Urinary bladder (tissue), 4 donors: ENCODE results near the gene RPLP2. TPM values are rescaled to one million over a fixed set of nuclear protein-coding genes. Genes with fewer than 3 reads are reported as not detected.

Experiments used
- DNase-seq: peaks from one replicate; pipeline ENCODE4 v3.0.0-alpha.2; 2015; ENCODE audit errors: extremely low spot score
- H3K27ac ChIP-seq: one replicate; pipeline ENCODE4 v1.5.1; 2013; ENCODE audit warnings: low read depth, mild to moderate bottlenecking, moderate library complexity
- H3K36me3 ChIP-seq: one replicate; pipeline ENCODE4 v1.6.1; 2013; ENCODE audit warnings: mild to moderate bottlenecking, moderate library complexity; ENCODE audit not compliant: insufficient read depth
- H3K4me1 ChIP-seq: one replicate; pipeline ENCODE4 v1.6.1; 2013; ENCODE audit warnings: mild to moderate bottlenecking, moderate library complexity; ENCODE audit not compliant: insufficient read depth
- H3K4me3 ChIP-seq: one replicate; pipeline ENCODE4 v1.5.1; 2013; ENCODE audit warnings: low read depth, low read length
- WGBS: extraction: QIAGEN DNeasy Blood & Tissue Kit; methylation state at CpG from one replicate; pipeline ENCODE4 v1.1.7; 2013; 5-methylcytosine and 5-hydroxymethylcytosine counted together
- polyA plus RNA-seq: library from polyadenylated mRNA; stranded (reverse); fragments of 200-250 nt; gene quantifications from one replicate; pipeline ENCODE4 v1.2.3, GENCODE V29; 2013
- total RNA-seq: library from RNA; depleted of rRNA; stranded (reverse); fragments of >200 nt; gene quantifications from one replicate; pipeline ENCODE4 v1.2.3, GENCODE V29; 2014
- donor health status: healthy with polysubstance abuse.
- donor health status: healthy.

The RPLP2 gene
- total and polyA plus RNA-seq, 2 donors, result 189 to 1,859 TPM

DNA sequence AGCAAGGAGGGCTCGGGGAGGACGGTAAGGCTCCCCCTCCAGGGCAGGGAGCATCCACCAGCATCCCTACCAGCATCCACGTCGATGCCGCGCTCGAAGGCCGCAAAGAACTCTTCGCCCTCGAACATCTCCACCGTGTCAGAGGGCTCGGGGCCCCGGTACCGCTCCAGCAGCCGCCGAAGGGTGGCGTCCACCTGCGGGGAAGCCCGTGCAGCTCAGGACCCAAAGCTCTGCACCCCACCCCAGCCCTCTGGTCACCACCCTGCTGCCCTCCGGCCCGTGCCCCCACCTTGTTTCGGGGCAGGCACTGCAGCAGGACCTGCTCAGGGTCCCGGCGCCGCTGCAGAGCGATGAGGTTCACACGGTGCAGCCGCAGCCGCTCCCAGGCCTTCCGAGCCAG is 9.3 kb upstream of the RPLP2 start:
- Histone ChIP-seq H3K27ac (no peak overlapping the region), H3K4me1 (peaks cover 3% of the 10 kb centered on the region), H3K4me3 (no peak overlapping the region), H3K36me3 (no peaks in the 10 kb centered on the region)
- no peak for DNase-seq
- WGBS, result 92% methylated on average over 30 of the region's 30 CpGs

DNA sequence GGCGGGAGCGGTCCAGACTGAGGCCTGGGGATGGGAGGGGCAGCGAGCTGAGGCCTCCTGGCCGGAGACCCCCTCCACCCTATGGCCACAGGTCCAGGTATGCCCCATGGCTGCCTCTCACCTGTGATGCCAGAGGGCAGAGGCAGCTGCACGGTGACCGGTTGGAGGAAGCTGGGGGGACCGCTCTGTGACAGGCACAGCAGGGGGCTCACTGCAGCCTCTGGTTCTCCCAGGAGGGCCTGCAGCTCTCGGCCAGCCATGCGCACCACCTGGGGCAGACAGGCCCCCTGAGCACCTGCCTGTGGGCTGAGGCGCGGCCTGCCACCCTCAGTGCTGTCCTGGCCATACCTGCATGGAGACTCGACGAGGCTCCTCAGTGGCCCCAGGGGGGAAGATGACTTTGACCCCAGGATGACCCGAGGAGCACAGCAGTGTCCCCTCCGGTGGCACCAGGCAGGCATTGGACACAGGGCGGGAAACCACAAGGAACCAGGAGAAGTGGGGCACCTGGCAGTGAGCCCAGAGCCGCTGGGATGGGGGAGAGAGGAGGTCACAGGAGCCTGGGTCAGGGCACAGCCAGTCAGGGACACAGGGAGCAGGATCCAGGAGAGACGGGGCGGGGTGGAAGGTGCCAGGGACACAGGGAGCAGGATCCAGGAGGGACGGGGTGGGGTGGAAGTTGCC is 8.5 kb upstream of the RPLP2 start:
- DNase-seq, result no peak
- peaks cover 3% of the 10 kb centered on the region for H3K4me1 ChIP-seq
- no peaks in the 10 kb centered on the region for H3K36me3 ChIP-seq
- WGBS, result 91% methylated on average over 20 of the region's 20 CpGs
- H3K4me3 ChIP-seq, result no peak overlapping the region
- H3K27ac ChIP-seq, result no peak overlapping the region

DNA sequence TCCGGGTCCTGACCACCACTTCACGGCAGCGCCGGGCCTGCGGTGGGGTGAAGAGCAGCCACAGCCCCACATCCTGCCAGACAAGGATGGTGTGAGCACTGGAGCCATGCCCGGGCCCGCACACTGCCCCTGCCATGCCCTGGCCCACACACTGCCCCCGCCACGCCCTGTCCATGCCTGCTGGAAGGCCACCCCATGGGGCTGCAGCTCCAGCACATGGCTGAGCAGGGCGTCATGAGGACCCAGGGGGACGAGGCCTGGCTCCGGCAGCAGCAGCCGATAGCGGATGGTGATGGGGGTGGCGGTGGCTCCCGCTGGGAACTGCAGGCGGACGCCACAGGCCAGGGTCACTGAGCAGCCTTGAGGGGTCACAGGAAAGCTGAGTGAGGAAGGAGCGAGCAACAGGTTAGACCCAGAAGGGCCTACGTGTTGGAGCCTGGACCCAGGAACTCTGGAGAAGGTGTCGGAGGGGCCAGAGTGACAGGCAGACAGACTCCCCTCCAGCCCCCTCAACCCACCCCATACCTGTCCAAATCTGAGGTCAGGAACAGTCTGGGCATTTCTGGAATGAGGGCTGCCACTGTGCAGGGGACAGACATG is 7.6 kb upstream of the RPLP2 start:
- DNase-seq, result no peak
- H3K27ac ChIP-seq, result no peak overlapping the region
- no peaks in the 10 kb centered on the region for H3K36me3 ChIP-seq
- H3K4me1 ChIP-seq, result peaks cover 3% of the 10 kb centered on the region
- H3K4me3 ChIP-seq, result no peak overlapping the region
- 96% methylated on average over 21 of the region's 21 CpGs for WGBS

DNA sequence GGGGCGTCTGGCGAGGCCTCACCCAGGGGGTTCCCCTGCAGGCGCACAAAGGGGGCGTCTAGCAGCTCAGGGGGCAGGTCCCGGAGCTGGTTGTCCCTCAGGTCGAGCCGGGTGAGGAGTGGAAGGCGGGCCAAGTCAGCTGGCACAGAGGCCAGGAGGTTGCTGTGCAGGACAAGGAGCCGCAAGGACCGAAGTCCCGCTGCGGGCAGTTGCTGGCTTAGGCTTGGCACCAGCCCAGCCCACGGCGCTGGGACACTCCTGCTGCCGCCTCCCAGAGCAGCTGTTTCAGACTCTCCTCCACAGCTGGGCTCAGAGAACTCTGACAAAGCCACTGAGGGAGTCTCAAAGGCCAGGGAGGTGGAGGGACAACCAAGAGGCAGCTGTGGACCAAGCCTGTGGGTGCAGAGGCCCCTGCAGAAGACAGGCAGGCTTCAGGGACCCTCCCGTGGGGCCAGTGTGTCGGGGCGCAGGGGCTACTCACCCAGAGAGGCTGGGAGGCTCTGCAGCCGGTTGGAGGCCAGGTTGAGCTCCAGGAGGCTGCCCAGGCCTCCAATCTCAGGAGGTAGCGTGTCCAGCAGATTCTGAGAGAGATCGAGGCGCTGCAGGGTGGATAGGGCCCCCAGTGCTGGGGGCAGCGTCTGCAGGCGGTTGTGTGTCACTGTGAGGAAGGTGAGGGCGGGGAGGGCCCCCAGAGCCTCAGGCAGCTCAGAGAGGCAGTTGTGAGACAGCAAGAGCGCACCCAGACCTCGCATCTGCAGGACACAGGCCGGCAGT is 6.9 kb upstream of the RPLP2 start:
- 91% methylated on average over 28 of the region's 28 CpGs for WGBS
- Histone ChIP-seq H3K4me3 (no peak overlapping the region), H3K27ac (no peak overlapping the region), H3K4me1 (peaks cover 3% of the 10 kb centered on the region), H3K36me3 (no peaks in the 10 kb centered on the region)
- DNase-seq, result no peak

DNA sequence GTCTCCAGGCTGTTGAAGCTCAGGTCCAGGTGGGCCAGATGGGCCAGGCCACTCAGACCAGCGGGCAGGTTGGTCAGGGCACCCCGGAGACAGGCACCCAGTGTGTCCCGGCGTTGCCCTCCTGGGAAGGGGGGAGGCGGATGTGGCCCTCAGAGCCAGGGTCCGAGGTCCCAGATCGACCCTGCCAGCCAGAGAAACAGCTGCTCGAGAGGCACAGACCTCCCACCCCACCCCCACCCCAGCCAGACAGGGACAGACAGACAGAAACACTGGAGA is 6.4 kb upstream of the RPLP2 start:
- H3K36me3 ChIP-seq, result no peaks in the 10 kb centered on the region
- H3K4me3 ChIP-seq, result no peak overlapping the region
- H3K4me1 ChIP-seq, result peaks cover 4% of the 10 kb centered on the region
- no peak overlapping the region for H3K27ac ChIP-seq
- WGBS, result 84% methylated on average over 8 of the region's 8 CpGs
- no peak for DNase-seq

DNA sequence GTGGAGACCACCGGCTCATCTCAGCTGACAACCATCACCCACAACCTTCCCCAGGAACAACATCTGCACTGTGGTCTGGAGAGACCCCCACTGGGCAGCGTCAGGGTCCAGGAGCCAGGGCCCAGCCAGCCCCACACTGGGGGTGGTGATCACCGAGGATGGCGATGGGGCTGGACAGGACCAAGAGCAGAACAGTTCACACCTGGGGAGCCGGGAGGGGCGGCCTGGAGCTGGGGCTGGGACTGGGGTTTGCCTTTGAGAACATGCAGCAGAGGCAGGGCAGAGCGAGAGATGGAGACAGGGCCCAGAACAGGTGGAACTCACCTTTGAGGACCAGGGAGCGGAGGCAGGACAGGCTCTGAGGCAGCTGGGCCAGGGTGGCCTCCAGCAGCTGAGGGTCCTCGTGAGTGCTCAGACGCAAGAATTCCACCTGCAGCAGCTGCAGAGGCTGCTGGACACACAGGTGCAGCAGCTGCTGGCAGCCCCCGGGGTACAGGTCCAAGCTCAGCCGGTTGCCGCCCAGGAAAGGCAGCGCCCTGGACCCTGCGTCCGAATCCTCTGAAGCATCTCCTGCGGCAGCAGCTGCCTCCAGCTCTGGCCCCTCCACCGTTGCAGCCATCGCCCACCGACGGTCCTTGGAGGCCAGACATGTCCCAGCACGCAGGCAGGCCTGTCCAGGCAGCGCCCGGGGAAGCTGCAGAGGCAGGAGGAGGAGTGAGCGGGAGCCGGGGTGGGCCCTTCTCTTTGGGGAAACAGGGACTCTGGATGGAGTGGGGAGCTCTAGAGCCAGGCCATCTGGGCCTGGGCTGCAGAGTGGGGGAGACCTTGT is 5.8 kb upstream of the RPLP2 start:
- DNase-seq, result no peak
- Histone ChIP-seq H3K27ac (no peak overlapping the region), H3K4me1 (peaks cover 6% of the 10 kb centered on the region), H3K4me3 (no peak overlapping the region), H3K36me3 (no peaks in the 10 kb centered on the region)
- 46% methylated on average over 26 of the region's 26 CpGs for WGBS

DNA sequence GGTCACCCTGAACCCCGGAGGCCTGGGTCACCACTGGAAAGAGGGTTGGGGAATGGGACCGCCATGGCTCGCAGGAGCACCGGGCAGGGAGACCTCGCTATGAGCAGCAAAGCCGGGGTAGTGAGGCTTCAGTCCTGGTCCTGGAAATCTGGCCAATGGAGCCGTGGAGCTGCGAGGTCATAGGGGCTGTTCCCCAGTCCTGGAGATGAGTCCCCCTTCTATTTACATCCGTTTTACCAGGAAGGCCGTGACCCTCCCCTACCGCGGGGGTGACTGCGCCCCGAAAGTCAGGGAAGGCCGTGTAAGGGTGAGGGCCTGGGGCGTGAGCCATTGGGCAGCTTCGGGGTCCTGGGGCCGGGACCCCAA is 5.2 kb upstream of the RPLP2 start:
- 5% methylated on average over 18 of the region's 18 CpGs for WGBS
- Histone ChIP-seq H3K36me3 (no peaks in the 10 kb centered on the region), H3K4me3 (peak overlapping the region; percentile 58), H3K27ac (no peak overlapping the region), H3K4me1 (peaks cover 6% of the 10 kb centered on the region)
- DNase-seq, result no peak

DNA sequence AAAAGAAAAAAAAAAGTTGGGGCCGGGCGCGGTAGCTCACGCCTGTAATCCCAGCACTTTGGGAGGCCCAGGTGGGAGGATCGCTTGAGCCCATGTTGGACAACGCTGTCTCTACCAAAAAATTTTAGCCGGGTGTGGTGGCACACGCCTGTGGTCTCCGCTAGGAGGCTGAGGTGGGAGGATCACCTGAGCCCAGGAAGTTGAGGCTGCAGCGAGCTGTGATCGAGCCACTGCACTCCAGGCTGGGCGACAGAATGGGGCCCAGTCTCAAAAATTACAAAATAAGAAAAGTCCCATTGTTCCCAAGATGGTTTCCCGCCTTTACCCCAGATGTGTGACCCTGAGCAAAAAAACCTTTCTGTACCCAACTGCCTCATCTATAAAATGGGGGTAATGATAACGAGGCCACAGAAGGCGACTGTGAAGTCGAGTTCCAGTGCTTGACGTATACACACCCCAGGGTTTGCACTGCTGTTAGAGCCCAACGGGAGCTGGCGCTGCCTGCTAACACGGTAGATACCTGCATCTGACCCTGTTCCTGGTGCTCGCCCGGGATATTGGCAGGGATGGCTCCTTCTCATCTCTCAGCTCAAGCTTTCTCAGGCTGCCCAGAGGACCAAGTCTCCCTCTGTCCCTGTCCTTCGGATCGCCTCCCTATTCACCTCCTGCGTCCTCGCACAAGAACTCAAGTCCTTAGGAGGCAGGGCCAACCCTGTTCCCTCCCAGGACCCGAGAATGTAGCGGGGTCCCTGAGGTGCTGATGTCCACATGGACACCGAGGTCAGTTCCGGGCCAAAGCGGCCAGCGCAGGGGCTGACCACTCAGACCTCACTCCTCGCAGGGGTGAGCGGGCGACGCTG is 1.1 kb upstream of the RPLP2 start:
- Histone ChIP-seq H3K36me3 (no peaks in the 10 kb centered on the region), H3K4me3 (peak overlapping the region; percentile 86), H3K4me1 (peaks cover 6% of the 10 kb centered on the region), H3K27ac (peak overlapping the region; percentile 97)
- no peak for DNase-seq
- WGBS, result 31% methylated on average over 36 of the region's 36 CpGs

DNA sequence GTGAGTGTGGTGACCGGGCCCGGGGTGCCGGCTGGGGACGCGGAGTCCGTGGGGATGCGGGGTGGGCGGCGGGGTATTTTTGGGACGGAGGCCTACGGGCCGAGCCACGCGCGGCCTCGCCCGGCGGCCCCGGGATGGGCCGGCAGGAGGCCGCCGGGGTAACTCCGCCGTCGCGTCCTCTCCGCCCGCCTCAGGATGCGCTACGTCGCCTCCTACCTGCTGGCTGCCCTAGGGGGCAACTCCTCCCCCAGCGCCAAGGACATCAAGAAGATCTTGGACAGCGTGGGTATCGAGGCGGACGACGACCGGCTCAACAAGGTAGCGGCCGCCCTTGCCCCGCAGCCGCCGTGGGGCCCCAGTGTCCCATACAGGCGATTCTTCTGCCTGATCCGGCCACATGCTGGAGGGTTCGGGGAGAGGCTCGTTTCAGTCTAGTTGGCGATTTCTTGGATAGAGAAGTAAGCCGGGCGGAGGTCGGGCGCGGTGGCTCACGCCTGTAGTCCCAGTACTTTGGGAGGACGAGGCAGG is 337 bp downstream of the RPLP2 start:
- Histone ChIP-seq H3K4me3 (peak overlapping the region; percentile 86), H3K27ac (peak overlapping the region; percentile 54), H3K36me3 (no peaks in the 10 kb centered on the region), H3K4me1 (peaks cover 3% of the 10 kb centered on the region)
- under 1% methylated on average over 55 of the region's 55 CpGs for WGBS
- no peak for DNase-seq

DNA sequence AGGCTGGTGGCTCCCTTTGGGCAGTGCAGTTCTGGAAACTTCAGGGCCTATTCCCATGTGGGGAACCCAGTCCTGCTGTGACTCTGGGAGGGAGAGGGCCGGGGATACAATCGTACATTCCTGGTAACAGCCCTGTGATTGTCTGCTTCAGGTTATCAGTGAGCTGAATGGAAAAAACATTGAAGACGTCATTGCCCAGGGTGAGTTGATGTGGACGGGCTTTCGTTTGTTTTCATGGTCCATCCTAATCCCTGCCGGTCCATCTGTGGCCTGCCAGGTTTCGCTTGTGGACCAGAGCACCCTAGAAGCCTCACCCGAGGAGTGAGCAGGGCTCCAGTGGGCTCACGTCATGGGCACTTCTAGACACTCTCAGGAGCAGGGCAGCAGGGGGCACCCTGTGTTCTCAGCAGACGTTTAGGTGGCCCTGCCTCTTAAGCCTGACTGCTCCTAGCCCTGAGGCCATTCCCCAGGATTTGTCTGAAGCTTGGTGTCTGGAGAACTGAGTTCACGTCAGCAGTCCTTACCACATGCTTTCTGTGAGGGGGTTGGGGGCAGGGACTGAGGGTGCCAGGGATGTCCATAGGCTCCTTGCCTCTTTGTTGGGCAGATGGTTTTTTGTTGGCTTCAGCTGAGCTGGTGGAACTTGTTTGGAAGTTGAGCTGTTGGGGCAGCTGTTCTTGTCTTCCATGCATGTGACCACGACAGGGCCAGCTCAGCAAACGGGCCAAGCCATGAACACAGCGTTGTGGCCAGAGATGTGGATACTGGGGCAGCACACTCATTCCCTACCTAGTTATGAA is 1.9 kb downstream of the RPLP2 start:
- WGBS, result 69% methylated on average over 14 of the region's 14 CpGs
- Histone ChIP-seq H3K4me3 (no peak overlapping the region), H3K27ac (no peak overlapping the region), H3K4me1 (peaks cover 3% of the 10 kb centered on the region), H3K36me3 (no peaks in the 10 kb centered on the region)
- no peak for DNase-seq

DNA sequence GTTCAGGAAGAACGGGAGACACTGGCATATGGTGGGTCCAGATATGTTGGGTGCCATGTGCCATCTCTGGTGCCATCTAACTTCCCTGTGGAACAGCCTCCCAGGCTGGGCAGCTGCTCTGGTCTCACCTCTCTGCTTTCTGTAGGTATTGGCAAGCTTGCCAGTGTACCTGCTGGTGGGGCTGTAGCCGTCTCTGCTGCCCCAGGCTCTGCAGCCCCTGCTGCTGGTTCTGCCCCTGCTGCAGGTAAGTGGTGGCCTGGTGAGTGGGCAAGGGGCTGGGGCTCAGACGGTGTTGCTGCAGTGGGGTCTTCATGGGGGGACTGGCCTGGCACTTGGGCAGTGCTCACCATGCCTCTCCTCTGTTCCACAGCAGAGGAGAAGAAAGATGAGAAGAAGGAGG is 2.6 kb downstream of the RPLP2 start:
- Histone ChIP-seq H3K4me3 (no peak overlapping the region), H3K36me3 (no peaks in the 10 kb centered on the region), H3K4me1 (peaks cover 3% of the 10 kb centered on the region), H3K27ac (no peak overlapping the region)
- WGBS, result 84% methylated on average over 3 of the region's 3 CpGs
- no peak for DNase-seq

DNA sequence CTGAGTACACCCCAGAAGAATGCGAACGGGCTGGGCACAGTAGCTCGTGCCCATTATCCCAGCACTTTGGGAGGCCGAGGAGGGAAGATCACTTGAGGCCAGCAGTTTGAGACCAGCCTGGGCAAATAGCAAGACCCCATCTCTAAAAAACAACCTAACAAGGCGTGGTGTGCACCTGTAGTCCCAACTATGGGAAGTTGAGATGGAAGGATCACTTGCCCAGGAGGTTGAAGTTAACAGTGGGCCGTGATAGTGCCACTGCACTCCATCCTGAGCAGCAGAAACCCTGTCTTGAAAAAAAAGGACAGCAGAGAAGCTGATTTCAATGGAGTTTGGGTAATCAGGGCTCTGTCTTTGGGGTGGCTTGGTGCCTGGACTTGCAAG is 3.3 kb downstream of the RPLP2 start:
- peaks cover 3% of the 10 kb centered on the region for H3K4me1 ChIP-seq
- H3K36me3 ChIP-seq, result no peaks in the 10 kb centered on the region
- no peak for DNase-seq
- WGBS, result 84% methylated on average over 6 of the region's 6 CpGs
- H3K27ac ChIP-seq, result no peak overlapping the region
- H3K4me3 ChIP-seq, result no peak overlapping the region
